Endothelial cell of umbilical vein (primary cell): Measurements from ENCODE around the gene GDPD4.

Source experiments
- CTCF ChIP-seq, 2 donors: IDR thresholded peaks; 1 replicate in 1 of 2; 2 replicates in 1 of 2; pipeline ENCODE4 v1.5.1; 2011; ENCODE audit warnings: low read length in 2 of 2, mild to moderate bottlenecking in 2 of 2, moderate library complexity in 2 of 2, control low read depth in 1 of 2, inconsistent platforms in 1 of 2, low read depth in 1 of 2; ENCODE audit not compliant: insufficient read depth in 1 of 2; ENCODE audit errors: extremely low read depth in 1 of 2
- EZH2 ChIP-seq: IDR thresholded peaks from 2 replicates; pipeline ENCODE4 v1.6.1; 2012; ENCODE audit warnings: borderline replicate concordance, low read depth, mild to moderate bottlenecking, moderate library complexity, low read length, inconsistent platforms; ENCODE audit not compliant: severe bottlenecking
- FOS ChIP-seq: IDR thresholded peaks from 2 replicates; pipeline ENCODE4 v1.6.1; 2011; ENCODE audit warnings: mild to moderate bottlenecking, low read length, moderate library complexity, borderline replicate concordance; ENCODE audit not compliant: insufficient read depth
- MAX ChIP-seq: IDR thresholded peaks from 2 replicates; pipeline ENCODE4 v1.6.1; 2011; ENCODE audit not compliant: insufficient read depth, insufficient read length
- POLR2A ChIP-seq: IDR thresholded peaks from 2 replicates; pipeline ENCODE4 v1.6.1; 2012; ENCODE audit warnings: low read depth, mild to moderate bottlenecking, control low read depth, low read length
- POLR2AphosphoS5 ChIP-seq: IDR thresholded peaks from 2 replicates; pipeline ENCODE4 v1.6.1; 2012; ENCODE audit warnings: low read depth, mild to moderate bottlenecking, control low read depth, low read length, moderate library complexity; ENCODE audit not compliant: insufficient read depth

GRCh38 chr11:77320351-77320750 is 18.9 kb upstream of the GDPD4 start:
- TF ChIP-seq CTCF (IDR thresholded peaks at IDR 0.05; ENCODE audit: extremely low read depth in 1 of 2, insufficient read depth in 1 of 2, low read depth in 1 of 2, low read length in 2 of 2) (no peak), POLR2AphosphoS5 (no peak), EZH2 (no peak), POLR2A (no peak), MAX (no peak), FOS (no peak)
